Psoas muscle (tissue), 8 donors: Measurements from ENCODE around the gene FKBP3. TPM values are rescaled to one million over a fixed set of nuclear protein-coding genes. Genes with fewer than 3 reads are reported as not detected.

ENCODE experiments used
- ATAC-seq, 4 donors: fragments of 200-7000 bp; cut with Tn5 transposase; one replicate each; pipeline ENCODE4 v1.9.1; 2020; ENCODE audit warnings: moderate library complexity in 3 of 4, mild to moderate bottlenecking in 2 of 4
- DNase-seq, 2 donors: peaks; one replicate each; pipeline ENCODE4 v3.0.0-alpha.2; 2020
- H3K27ac ChIP-seq: fragments of 200-600 bp; one replicate; pipeline ENCODE4 v1.8.0; 2022
- H3K27me3 ChIP-seq, 3 donors: fragments of 200-600 bp in 1 of 3; one replicate each; pipeline versions ENCODE4 v1.6.1 to v1.8.0; 2013 to 2022; ENCODE audit warnings: low read length in 2 of 3, mild to moderate bottlenecking in 2 of 3, moderate library complexity in 1 of 3; ENCODE audit not compliant: insufficient read depth in 3 of 3
- H3K36me3 ChIP-seq, 2 donors: fragments of 200-600 bp in 1 of 2; one replicate each; pipeline versions ENCODE4 v1.6.1 to v1.8.0; 2013 to 2022; ENCODE audit warnings: low read depth in 1 of 2, mild to moderate bottlenecking in 1 of 2, moderate library complexity in 1 of 2; ENCODE audit not compliant: insufficient read depth in 1 of 2
- H3K4me1 ChIP-seq: fragments of 200-600 bp; one replicate; pipeline ENCODE4 v1.8.0; 2022
- H3K4me3 ChIP-seq: fragments of 200-600 bp; one replicate; pipeline ENCODE4 v1.8.0; 2022; ENCODE audit warnings: mild to moderate bottlenecking
- H3K9me3 ChIP-seq: fragments of 200-600 bp; one replicate; pipeline ENCODE4 v1.8.0; 2022
- CTCF ChIP-seq: fragments of 200-600 bp; IDR thresholded peaks from one replicate; pipeline ENCODE4 v1.8.0; 2022; ENCODE audit warnings: antibody characterized with exemption
- WGBS, 3 donors: extraction: QIAGEN DNeasy Blood & Tissue Kit; methylation state at CpG; one replicate each; pipeline versions ENCODE4 v1.1.6 to v1.1.7; 2013; 5-methylcytosine and 5-hydroxymethylcytosine counted together
- intact Hi-C, 2 donors: fragments of 100-400 bp; cut with DNase I; formaldehyde crosslinking; loops; one replicate each; pipeline versions ENCODE4 v1.11.0 to v1.14.2; 2022
- polyA plus RNA-seq, 3 donors: library from polyadenylated mRNA; stranded (reverse); fragments of 200-250 nt; gene quantifications; one replicate each; pipeline ENCODE4 v1.2.3, GENCODE V29; 2013
- total RNA-seq, 4 donors: library from RNA; stranded (reverse); fragmentation: NEBNext Ultra II Directional in 2 of 4; extraction: Animal tissue kit (Norgen Biotek cat#: 25700) in 2 of 4; gene quantifications; one replicate each; pipeline versions ENCODE4 v1.2.1 to v1.2.4, GENCODE V29; 2021 to 2023
- donor health status: healthy with polysubstance abuse.
- donor health status: DM: no; HTN: no; CAD: no; lungs with moderate emphysema.
- donor health status: Bipolar disorder and iron deficiency.
- donor health status: healthy.
- donor health status: DM: yes; HTN: yes; CAD: no.
- donor health status: DM: no; HTN: no; CAD: no.
- donor health status: DM: no; HTN: no; CAD: no.
- donor health status: DM: yes; HTN: yes; CAD: no.

The FKBP3 gene
- total and polyA plus RNA-seq, 7 donors, result 132 to 346 (median 197) TPM

- H3K27ac ChIP-seq, result no peak overlapping the region
- TF ChIP-seq CTCF, result no peak
- 89 to 94% (median 89%) methylated on average over 1 of the region's 1 CpG for WGBS, 3 donors
- H3K4me3 ChIP-seq, result no peak overlapping the region
- no peak for ATAC-seq
- H3K27me3 ChIP-seq, result no peaks in the 10 kb centered on the region
- DNase-seq, result no peak
- H3K36me3 ChIP-seq, result peaks cover 0 to 2% of the 10 kb centered on the region in 2 donors
- peaks cover 2% of the 10 kb centered on the region for H3K4me1 ChIP-seq
- intact Hi-C loops, result no loop called here
- H3K9me3 ChIP-seq, result no peaks in the 10 kb centered on the region
Measured at GRCh38 chr14:45078323-45078722, 56.0 kb downstream of the FKBP3 start.

- Histone ChIP-seq H3K4me3 (no peak overlapping the region), H3K9me3 (no peaks in the 10 kb centered on the region), H3K27me3 (no peaks in the 10 kb centered on the region), H3K4me1 (no peaks in the 10 kb centered on the region), H3K27ac (no peak overlapping the region), H3K36me3 (peaks cover 0 to 14% of the 10 kb centered on the region in 2 donors)
- ATAC-seq (no peak), DNase-seq (no peak)
- 92 to 94% (median 92%) methylated on average over 5 of the region's 5 CpGs for WGBS, 3 donors
- intact Hi-C loops, result no loop called here
- TF ChIP-seq CTCF, result no peak
Measured at GRCh38 chr14:45073231-45073879, 60.9 kb downstream of the FKBP3 start.

DNA sequence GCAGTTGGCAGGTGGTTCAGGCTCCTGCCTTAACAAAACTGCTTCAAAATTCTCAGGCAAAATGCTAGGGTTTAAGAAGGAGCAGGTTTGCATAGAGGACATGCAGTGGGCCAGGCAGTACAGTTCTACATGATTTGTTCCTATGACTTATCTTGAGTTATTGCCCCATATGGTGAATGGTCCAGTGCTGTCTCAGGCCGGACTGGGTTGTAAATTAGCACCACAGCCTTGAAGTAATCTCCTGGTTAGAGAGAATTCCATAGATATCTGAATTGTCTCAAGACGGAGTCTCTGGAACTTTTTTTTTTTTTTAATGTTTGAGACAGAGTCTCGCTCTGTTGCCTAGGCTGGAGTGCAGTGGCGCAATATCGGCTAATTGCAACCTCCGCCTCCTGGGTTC is 62.2 kb downstream of the FKBP3 start:
- Histone ChIP-seq H3K27ac (no peak overlapping the region), H3K27me3 (no peaks in the 10 kb centered on the region), H3K36me3 (peaks cover 0 to 17% of the 10 kb centered on the region in 2 donors), H3K9me3 (no peaks in the 10 kb centered on the region), H3K4me1 (no peaks in the 10 kb centered on the region), H3K4me3 (no peak overlapping the region)
- ATAC-seq (no peak), DNase-seq (no peak)
- intact Hi-C loops, result no loop called here
- WGBS, 3 donors, result 95 to 97% (median 96%) methylated on average over 6 of the region's 6 CpGs
- no peak for TF ChIP-seq CTCF

GRCh38 chr14:45070215-45070614 is 64.1 kb downstream of the FKBP3 start:
- TF ChIP-seq CTCF, result no peak
- WGBS, 3 donors, result 88 to 96% (median 88%) methylated on average over 1 of the region's 1 CpG
- no peak overlapping the region for H3K4me3 ChIP-seq
- no peaks in the 10 kb centered on the region for H3K9me3 ChIP-seq
- H3K27ac ChIP-seq, result no peak overlapping the region
- ATAC-seq (peak in 3 of 4 donors; percentile 24 to 65 (median 53)), DNase-seq (no peak)
- H3K27me3 ChIP-seq, result no peaks in the 10 kb centered on the region
- peaks cover 16% of the 10 kb centered on the region for H3K4me1 ChIP-seq
- intact Hi-C loops, result no loop called here
- H3K36me3 ChIP-seq, result peaks cover 0 to 17% of the 10 kb centered on the region in 2 donors

GRCh38 chr14:45068396-45068795 is 65.9 kb downstream of the FKBP3 start:
- 96 to 97% (median 96%) methylated on average over 3 of the region's 3 CpGs for WGBS, 3 donors
- Histone ChIP-seq H3K9me3 (no peaks in the 10 kb centered on the region), H3K27ac (no peak overlapping the region), H3K27me3 (no peaks in the 10 kb centered on the region), H3K36me3 (peaks cover 0 to 16% of the 10 kb centered on the region in 2 donors), H3K4me1 (peaks cover 20% of the 10 kb centered on the region), H3K4me3 (no peak overlapping the region)
- ATAC-seq (no peak), DNase-seq (no peak)
- TF ChIP-seq CTCF, result no peak
- intact Hi-C loops, result no loop called here
